HUES64 (cell line): ENCODE measurements around the gene ADAMTS14.

Source experiments
- H3K27ac ChIP-seq: 2 replicates; pipeline ENCODE4 v1.7.0; 2013; ENCODE audit warnings: low read depth, low read length, inconsistent platforms
- H3K27me3 ChIP-seq: 2 replicates; pipeline ENCODE4 v1.6.1; 2013; ENCODE audit warnings: mild to moderate bottlenecking, low read length; ENCODE audit not compliant: insufficient read depth
- H3K36me3 ChIP-seq: 2 replicates; pipeline ENCODE4 v1.6.1; 2013; ENCODE audit warnings: mild to moderate bottlenecking, low read length; ENCODE audit not compliant: insufficient read depth
- H3K4me1 ChIP-seq: 2 replicates; pipeline ENCODE4 v1.6.1; 2013; ENCODE audit warnings: mild to moderate bottlenecking, low read length, moderate library complexity; ENCODE audit not compliant: insufficient read depth
- H3K4me3 ChIP-seq: 2 replicates; pipeline ENCODE4 v1.5.1; 2013; ENCODE audit warnings: mild to moderate bottlenecking, low read length, moderate library complexity
- H3K9ac ChIP-seq: 2 replicates; pipeline ENCODE4 v1.6.1; 2013; ENCODE audit warnings: mild to moderate bottlenecking, low read depth, low read length
- H3K9me3 ChIP-seq: 2 replicates; pipeline ENCODE4 v1.6.1; 2013; ENCODE audit warnings: low read depth, low read length; ENCODE audit not compliant: insufficient read depth
- WGBS: fragments of 150-250, 120-280 bp; methylation state at CpG from one replicate; pipeline ENCODE4 v1.1.7; 2013; ENCODE audit warnings: missing lambda C conversion rate; 5-methylcytosine and 5-hydroxymethylcytosine counted together

The ADAMTS14 gene

DNA sequence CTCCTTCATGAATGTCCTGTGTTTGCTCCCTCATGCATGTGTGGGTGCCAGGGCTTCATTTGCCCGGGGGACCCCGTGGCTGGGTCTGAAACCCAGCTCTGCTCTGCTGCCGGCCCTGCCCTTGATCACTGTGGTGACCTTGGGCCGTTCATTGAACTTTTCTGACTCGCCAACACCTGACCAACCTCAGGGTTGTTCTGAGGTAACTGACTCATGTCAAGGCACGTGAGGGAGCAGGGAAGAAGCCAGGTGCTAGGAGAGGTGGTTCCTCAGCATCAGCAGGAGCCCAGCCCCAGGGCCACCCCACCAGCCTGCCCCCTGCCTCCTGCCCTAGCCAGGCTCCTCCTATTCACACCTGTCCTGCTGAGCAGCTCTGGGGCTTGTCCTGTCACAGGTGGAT lies 64.9 kb downstream of the ADAMTS14 start:
- H3K27ac ChIP-seq, result no peak overlapping the region
- no peak overlapping the region for H3K4me3 ChIP-seq
- no peaks in the 10 kb centered on the region for H3K9me3 ChIP-seq
- H3K9ac ChIP-seq, result no peak overlapping the region
- no peaks in the 10 kb centered on the region for H3K27me3 ChIP-seq
- 92% methylated on average over 6 of the region's 6 CpGs for WGBS
- H3K36me3 ChIP-seq, result no peaks in the 10 kb centered on the region
- H3K4me1 ChIP-seq, result no peaks in the 10 kb centered on the region

DNA sequence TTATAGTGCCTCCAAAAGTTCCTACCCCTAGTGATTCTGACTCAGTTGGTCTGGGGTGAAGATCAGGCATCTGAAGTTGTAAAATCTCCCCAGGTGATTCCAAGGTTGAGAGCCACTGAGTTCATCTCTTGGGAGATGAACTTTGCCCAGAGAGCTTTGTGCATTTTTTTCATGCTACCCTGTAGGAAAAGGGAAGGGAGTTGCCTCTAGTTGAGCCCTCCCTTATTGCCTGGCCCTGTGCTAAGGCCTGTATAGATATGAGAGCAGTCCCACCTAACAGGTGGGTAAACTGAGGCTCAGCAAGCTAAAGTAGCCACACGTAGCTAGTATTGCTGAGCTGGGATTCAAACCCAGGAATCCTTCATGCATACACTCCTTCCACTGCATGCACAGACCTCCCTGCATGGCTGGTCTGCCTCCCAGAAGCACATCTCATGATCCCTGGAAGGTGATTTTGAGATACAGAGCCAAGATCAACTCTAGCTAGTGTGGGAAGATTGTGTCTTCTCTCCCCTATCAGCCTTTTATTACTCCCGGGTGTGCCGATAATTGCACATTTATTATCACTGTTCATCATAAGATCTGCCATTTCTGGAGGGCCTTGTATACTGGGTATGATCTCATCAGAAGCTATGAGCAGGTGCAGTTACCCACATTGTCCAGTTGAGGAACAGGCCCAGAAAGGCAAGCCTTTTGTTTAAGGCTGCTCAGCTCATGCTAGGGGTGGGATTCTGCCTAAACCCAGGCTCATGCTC lies 65.9 kb downstream of the ADAMTS14 start:
- no peaks in the 10 kb centered on the region for H3K27me3 ChIP-seq
- WGBS, result 100% methylated on average over 3 of the region's 3 CpGs
- no peak overlapping the region for H3K27ac ChIP-seq
- H3K4me3 ChIP-seq, result no peak overlapping the region
- no peaks in the 10 kb centered on the region for H3K36me3 ChIP-seq
- no peak overlapping the region for H3K9ac ChIP-seq
- H3K9me3 ChIP-seq, result no peaks in the 10 kb centered on the region
- H3K4me1 ChIP-seq, result no peaks in the 10 kb centered on the region

DNA sequence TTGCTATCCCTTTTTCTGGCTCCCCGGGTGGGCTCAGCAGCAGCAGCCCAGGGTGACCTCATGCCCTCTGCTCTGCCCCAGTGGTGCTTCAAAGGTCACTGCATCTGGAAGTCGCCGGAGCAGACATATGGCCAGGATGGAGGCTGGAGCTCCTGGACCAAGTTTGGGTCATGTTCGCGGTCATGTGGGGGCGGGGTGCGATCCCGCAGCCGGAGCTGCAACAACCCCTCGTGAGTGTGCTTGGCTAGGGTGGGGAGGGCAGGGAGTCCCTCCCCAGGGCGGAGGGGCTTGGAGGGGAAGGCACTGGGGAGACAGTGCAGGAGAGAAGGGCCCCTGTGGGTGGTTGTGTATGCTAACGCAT lies 66.4 kb downstream of the ADAMTS14 start:
- no peak overlapping the region for H3K9ac ChIP-seq
- H3K9me3 ChIP-seq, result no peaks in the 10 kb centered on the region
- no peak overlapping the region for H3K27ac ChIP-seq
- WGBS, result 91% methylated on average over 12 of the region's 12 CpGs
- H3K27me3 ChIP-seq, result no peaks in the 10 kb centered on the region
- no peak overlapping the region for H3K4me3 ChIP-seq
- no peaks in the 10 kb centered on the region for H3K4me1 ChIP-seq
- H3K36me3 ChIP-seq, result no peaks in the 10 kb centered on the region

DNA sequence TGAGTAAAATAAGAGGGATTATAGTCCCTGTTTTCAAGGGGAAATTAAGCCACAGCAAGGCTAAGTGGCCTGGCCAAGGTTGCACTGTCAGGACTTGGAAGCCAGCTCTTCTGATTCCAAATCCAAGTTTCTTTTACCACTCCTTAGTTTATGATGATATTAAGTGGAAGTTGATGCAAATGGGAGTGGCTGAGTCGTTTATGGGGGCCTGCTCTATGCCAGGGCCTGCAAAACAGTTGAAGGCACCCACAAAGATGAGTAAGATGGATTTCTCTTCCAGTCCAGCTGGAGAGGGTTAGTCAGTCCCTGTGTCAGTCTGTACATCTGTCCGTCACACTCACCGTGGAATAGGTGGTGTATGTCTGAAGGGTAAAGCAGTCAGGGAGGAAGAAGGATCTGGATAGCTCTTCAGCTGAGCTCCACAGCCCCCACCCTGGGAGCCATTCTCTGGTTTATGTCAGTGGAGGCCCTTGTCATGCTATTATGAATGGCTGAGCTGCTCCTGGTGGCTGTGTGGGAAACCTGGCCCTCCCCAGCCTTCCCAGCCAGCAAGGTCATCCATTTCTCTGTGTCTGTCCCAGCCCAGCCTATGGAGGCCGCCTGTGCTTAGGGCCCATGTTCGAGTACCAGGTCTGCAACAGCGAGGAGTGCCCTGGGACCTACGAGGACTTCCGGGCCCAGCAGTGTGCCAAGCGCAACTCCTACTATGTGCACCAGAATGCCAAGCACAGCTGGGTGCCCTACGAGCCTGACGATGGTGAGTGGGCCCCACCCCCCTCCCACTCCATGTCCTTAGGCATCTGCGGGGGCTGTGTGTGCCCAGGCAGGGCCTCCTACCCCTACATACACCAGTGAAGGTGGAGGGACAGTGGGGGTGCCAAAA lies 68.3 kb downstream of the ADAMTS14 start:
- WGBS, result 88% methylated on average over 11 of the region's 12 CpGs
- no peaks in the 10 kb centered on the region for H3K9me3 ChIP-seq
- no peaks in the 10 kb centered on the region for H3K27me3 ChIP-seq
- H3K4me3 ChIP-seq, result no peak overlapping the region
- no peak overlapping the region for H3K9ac ChIP-seq
- H3K27ac ChIP-seq, result no peak overlapping the region
- no peaks in the 10 kb centered on the region for H3K36me3 ChIP-seq
- no peaks in the 10 kb centered on the region for H3K4me1 ChIP-seq

DNA sequence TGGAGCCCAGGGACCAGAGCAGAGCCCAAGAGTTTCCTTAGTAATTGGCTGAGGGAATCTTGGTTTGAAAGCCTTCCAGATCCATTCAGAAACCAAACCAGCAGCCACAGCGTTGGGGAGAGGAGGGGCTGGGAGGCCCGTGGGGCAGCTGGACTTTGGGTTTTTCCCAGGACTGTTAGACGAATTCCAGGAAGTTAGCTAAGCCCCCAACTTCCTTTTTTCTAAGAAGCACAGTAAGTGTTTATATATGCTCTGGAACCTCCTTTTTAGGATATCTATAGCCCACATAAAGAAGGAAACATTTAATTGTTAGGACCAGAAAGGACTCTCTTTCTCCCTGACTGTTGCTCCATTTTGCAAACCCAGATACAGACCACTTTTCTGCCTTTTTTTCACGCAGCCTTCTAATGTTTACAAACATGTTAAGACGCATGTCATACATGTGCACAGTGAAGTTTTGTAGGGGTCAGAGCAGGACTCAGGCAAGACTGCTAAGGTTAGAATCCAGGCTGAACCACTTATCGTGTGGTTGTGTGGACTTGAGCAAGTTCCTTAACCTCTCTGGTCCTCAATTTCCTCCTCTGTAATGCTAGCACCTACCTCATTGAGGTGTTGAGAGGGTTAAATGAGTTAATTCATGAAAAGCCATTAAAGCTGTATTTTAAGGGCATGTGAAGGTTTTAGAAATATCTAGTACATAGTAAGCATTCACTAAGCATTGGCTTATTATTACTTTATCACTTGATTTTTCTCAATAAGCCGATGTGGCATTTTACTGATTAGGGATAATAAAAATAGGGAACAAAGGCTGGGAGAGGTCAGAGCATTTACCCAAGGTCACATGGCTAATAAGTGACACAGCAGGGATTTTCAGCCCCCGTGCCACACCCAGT lies 70.5 kb downstream of the ADAMTS14 start:
- Histone ChIP-seq H3K36me3 (no peaks in the 10 kb centered on the region), H3K9me3 (no peaks in the 10 kb centered on the region), H3K27me3 (no peaks in the 10 kb centered on the region), H3K27ac (no peak overlapping the region), H3K9ac (no peak overlapping the region), H3K4me3 (no peak overlapping the region), H3K4me1 (no peaks in the 10 kb centered on the region)
- 89% methylated on average over 8 of the region's 8 CpGs for WGBS

DNA sequence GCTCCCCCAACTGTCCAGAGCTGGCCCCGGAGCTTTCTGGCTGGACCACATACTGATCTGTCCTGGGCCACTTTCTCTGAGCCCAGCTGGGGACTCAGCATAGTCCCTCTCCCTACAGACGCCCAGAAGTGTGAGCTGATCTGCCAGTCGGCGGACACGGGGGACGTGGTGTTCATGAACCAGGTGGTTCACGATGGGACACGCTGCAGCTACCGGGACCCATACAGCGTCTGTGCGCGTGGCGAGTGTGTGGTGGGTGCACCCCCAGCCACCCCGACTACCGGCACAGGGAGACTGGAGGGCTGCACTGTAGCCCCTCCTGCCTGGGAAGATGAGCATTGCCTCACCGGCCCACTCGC lies 71.1 kb downstream of the ADAMTS14 start:
- Histone ChIP-seq H3K9me3 (no peaks in the 10 kb centered on the region), H3K36me3 (no peaks in the 10 kb centered on the region), H3K4me3 (no peak overlapping the region), H3K4me1 (no peaks in the 10 kb centered on the region), H3K27ac (no peak overlapping the region), H3K27me3 (no peaks in the 10 kb centered on the region), H3K9ac (no peak overlapping the region)
- 93% methylated on average over 17 of the region's 17 CpGs for WGBS

DNA sequence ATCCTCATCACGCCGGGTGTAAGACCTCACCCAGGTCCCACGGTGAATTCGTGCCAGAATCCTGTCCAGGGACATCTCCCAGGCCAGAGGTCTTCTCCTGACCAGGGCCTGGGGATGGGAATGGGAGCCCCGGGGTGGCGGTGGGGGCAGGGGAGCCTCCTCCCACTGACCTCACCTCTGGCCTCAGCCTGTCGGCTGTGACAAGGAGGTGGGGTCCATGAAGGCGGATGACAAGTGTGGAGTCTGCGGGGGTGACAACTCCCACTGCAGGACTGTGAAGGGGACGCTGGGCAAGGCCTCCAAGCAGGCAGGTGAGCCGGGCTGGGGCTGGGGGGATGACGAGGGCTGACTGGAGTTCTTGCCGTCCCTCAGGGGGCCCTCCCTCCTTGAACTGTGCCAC lies 71.6 kb downstream of the ADAMTS14 start:
- H3K4me3 ChIP-seq, result no peak overlapping the region
- H3K9me3 ChIP-seq, result no peaks in the 10 kb centered on the region
- no peak overlapping the region for H3K27ac ChIP-seq
- H3K4me1 ChIP-seq, result no peaks in the 10 kb centered on the region
- no peaks in the 10 kb centered on the region for H3K36me3 ChIP-seq
- no peaks in the 10 kb centered on the region for H3K27me3 ChIP-seq
- no peak overlapping the region for H3K9ac ChIP-seq
- 93% methylated on average over 13 of the region's 13 CpGs for WGBS

DNA sequence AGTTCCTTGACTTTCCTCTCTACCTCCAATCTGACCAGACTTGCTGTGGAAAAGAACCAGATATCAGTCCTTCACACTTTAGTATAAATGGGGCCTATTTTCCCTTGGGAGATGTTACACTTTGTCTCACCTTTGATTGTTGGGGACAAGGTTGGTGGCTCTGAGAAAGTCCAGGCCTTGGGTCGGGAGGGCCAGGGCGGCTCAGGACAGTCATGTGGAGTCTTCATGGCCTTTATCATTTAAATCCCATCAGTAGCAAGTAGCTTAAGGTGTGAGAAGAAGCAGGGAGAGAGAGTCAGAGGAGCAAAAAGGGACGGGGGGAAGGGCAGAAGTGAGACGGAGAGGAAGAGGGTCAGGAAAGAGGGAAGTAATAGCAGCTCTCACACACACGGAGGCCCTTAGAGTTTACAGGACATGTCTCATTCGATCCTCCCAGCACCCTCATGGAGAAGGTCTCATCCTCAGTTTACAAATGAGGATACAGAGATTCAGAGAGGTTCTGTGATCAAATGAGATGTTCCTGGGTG lies 72.4 kb downstream of the ADAMTS14 start:
- no peak overlapping the region for H3K9ac ChIP-seq
- H3K9me3 ChIP-seq, result no peaks in the 10 kb centered on the region
- H3K4me1 ChIP-seq, result no peaks in the 10 kb centered on the region
- no peaks in the 10 kb centered on the region for H3K36me3 ChIP-seq
- no peaks in the 10 kb centered on the region for H3K27me3 ChIP-seq
- WGBS, result 45% methylated on average over 6 of the region's 6 CpGs
- H3K27ac ChIP-seq, result no peak overlapping the region
- H3K4me3 ChIP-seq, result no peak overlapping the region

DNA sequence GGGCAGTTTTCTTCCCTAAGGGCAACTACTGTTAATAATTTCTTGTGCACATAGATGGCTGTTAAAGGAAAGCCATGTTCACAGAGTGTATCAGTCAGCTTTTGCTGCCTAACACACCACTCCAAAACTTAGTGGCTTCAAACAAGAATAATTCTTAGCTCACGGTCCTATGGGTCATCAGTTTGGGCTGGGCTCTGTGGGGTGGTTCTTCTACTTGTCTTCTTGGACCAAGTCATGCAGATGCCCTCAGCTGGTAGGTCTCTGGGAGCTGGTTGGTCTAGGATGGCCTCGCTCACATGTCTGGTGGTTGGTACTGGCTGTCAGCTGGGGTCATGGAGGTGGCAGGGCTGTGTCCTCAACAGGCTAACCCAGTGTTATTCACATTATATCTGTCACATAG lies 73.2 kb downstream of the ADAMTS14 start:
- Histone ChIP-seq H3K36me3 (no peaks in the 10 kb centered on the region), H3K4me1 (no peaks in the 10 kb centered on the region), H3K27ac (no peak overlapping the region), H3K4me3 (no peak overlapping the region), H3K9me3 (no peaks in the 10 kb centered on the region), H3K27me3 (no peaks in the 10 kb centered on the region), H3K9ac (no peak overlapping the region)
- 100% methylated on average over 2 of the region's 2 CpGs for WGBS

DNA sequence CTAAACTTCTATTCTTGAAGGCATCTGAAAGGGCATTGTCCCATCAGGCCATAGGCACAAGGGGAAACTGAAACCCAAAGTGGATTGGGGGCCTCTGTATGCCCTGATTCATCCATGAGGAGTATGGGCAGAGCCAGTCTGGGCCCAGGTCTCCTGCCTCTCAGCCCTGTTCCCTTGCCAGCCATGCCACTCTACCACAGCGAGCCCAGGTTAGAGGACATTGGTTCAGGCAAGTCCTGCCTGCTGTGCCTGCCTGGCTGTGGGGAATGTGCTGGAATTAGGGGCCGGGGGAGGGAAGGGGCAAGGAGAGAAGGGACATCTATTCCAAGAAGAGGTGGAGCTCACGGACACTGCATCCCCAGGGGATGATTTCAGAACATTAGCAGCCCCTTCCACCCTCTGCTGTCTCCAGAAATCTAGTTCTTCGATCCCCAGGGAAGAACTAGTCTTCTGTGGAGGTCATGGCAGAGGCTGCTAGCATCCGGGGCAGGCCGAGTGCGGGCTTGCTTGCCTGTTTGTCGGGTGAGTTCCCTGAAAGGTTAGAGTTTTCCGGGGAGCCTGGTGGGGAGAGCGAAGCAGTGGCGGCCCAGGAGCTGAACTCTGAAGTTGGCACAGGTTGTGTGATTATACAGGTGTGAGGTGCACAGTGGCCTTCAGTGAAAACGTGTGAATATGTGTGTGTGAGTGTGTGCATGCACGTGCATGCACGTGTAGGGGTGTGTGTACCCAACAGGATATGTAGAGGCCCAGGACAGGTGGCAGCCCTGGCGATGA lies 75.1 kb downstream of the ADAMTS14 start:
- no peaks in the 10 kb centered on the region for H3K4me1 ChIP-seq
- no peak overlapping the region for H3K27ac ChIP-seq
- H3K9ac ChIP-seq, result no peak overlapping the region
- no peaks in the 10 kb centered on the region for H3K9me3 ChIP-seq
- no peaks in the 10 kb centered on the region for H3K27me3 ChIP-seq
- WGBS, result 84% methylated on average over 15 of the region's 15 CpGs
- no peaks in the 10 kb centered on the region for H3K36me3 ChIP-seq
- H3K4me3 ChIP-seq, result no peak overlapping the region
